K562 (cell line): ENCODE measurements around the gene TSPOAP1. TPM values are rescaled to one million over a fixed set of nuclear protein-coding genes. Genes with fewer than 3 reads are reported as not detected.
A peak's percentile ranks its signal among the peaks of the same experiment; 100 is the strongest.

Source experiments
- ARID3B ChIP-seq: fragments of 250-450 bp; sonication (Bioruptor Pico); IDR thresholded peaks from 2 replicates; pipeline ENCODE4 v1.4.0; 2020; ENCODE audit warnings: borderline replicate concordance
- FOXM1 ChIP-seq, 2 experiments: fragments of 450-650 bp in 1 of 2; sonication (generic) in 1 of 2; formaldehyde crosslinking in 1 of 2; IDR thresholded peaks; 2 replicates each; pipeline versions ENCODE4 v1.6.1 to v1.9.0; 2017 to 2022; ENCODE audit warnings: low read depth in 2 of 2, mild to moderate bottlenecking in 2 of 2, missing genetic modification reagents in 1 of 2, moderate library complexity in 1 of 2
- HDAC1 ChIP-seq, 2 experiments: fragments of 450-650 bp; IDR thresholded peaks; 2 replicates each; pipeline ENCODE4 v1.6.1; 2016 to 2017; ENCODE audit warnings: inconsistent platforms in 1 of 2, mild to moderate bottlenecking in 1 of 2, moderate library complexity in 1 of 2
- LCOR ChIP-seq: sonication (generic); formaldehyde crosslinking; IDR thresholded peaks from 2 replicates; pipeline ENCODE4 v1.8.0; 2022; ENCODE audit warnings: mild to moderate bottlenecking, missing genetic modification reagents
- MIER1 ChIP-seq: fragments of 450-650 bp; IDR thresholded peaks from 2 replicates; pipeline ENCODE4 v1.6.1; 2016; ENCODE audit warnings: antibody characterized with exemption, mild to moderate bottlenecking, low read depth
- NFYB ChIP-seq: IDR thresholded peaks from 2 replicates; pipeline ENCODE4 v1.6.1; 2011; ENCODE audit warnings: mild to moderate bottlenecking, moderate library complexity; ENCODE audit not compliant: insufficient read length; ENCODE audit errors: extremely low read depth
- PHB2 ChIP-seq: fragments of 450-650 bp; IDR thresholded peaks from 2 replicates; pipeline ENCODE4 v1.6.1; 2017; ENCODE audit warnings: low read depth
- RBM15 ChIP-seq: fragments of 200-400 bp; formaldehyde crosslinking; IDR thresholded peaks from 2 replicates; pipeline ENCODE4 v1.6.1; 2018; ENCODE audit warnings: mild to moderate bottlenecking, low read length, moderate library complexity; ENCODE audit not compliant: insufficient read depth
- SMARCE1 ChIP-seq: fragments of 450-650 bp; IDR thresholded peaks from 2 replicates; pipeline ENCODE4 v1.7.1; 2016; ENCODE audit warnings: mild to moderate bottlenecking
- SRSF3 ChIP-seq: fragments of 200-400 bp; formaldehyde crosslinking; IDR thresholded peaks from 2 replicates; pipeline ENCODE4 v1.6.1; 2016; ENCODE audit warnings: mild to moderate bottlenecking, low read length, moderate library complexity; ENCODE audit not compliant: insufficient read depth
- STAG1 ChIP-seq: sonication (generic); formaldehyde crosslinking; IDR thresholded peaks from 2 replicates; pipeline ENCODE4 v1.5.0; 2020; ENCODE audit warnings: missing genetic modification reagents, borderline replicate concordance
- SUPT5H ChIP-seq: fragments of 450-650 bp; IDR thresholded peaks from 2 replicates; pipeline ENCODE4 v1.6.1; 2016
- TBL1XR1 ChIP-seq, 2 experiments: IDR thresholded peaks; 2 replicates each; pipeline ENCODE4 v1.6.1; 2012; ENCODE audit warnings: improper control_type of control experiment in 2 of 2, low read length in 2 of 2, mild to moderate bottlenecking in 1 of 2
- ZNF212 ChIP-seq: fragments of 450-650 bp; formaldehyde crosslinking; IDR thresholded peaks from 2 replicates; pipeline ENCODE4 v1.4.0; 2020; ENCODE audit warnings: mild to moderate bottlenecking
- ZNF23 ChIP-seq: fragments of 250-450 bp; sonication (Bioruptor Pico); IDR thresholded peaks from 2 replicates; pipeline ENCODE4 v1.4.0; 2020; ENCODE audit warnings: mild to moderate bottlenecking
- ZNF408 ChIP-seq: fragments of 250-450 bp; sonication (Bioruptor Pico); IDR thresholded peaks from 2 replicates; pipeline ENCODE4 v1.4.0; 2020; ENCODE audit warnings: low read depth, mild to moderate bottlenecking, moderate library complexity
- ZNF668 ChIP-seq: fragments of 250-450 bp; sonication (Bioruptor Pico); IDR thresholded peaks from 2 replicates; pipeline ENCODE4 v1.8.0; 2022; ENCODE audit warnings: mild to moderate bottlenecking, inconsistent platforms
- ZNF778 ChIP-seq: fragments of 450-650 bp; formaldehyde crosslinking; IDR thresholded peaks from 2 replicates; pipeline ENCODE4 v1.4.0; 2020; ENCODE audit warnings: mild to moderate bottlenecking, moderate library complexity
- polyA plus RNA-seq, 8 experiments: library from polyadenylated mRNA; depleted of rRNA in 4 of 8; stranded (reverse) in 5 of 8; unstranded in 3 of 8; fragments of >200 nt; fragmentation: Nextera tagmentation in 2 of 8; fragmentation: Illumina TruSeq in 1 of 8; extraction: Ambion mirVana in 2 of 8; extraction: Trizol in 1 of 8; gene quantifications; 2 replicates each; pipeline versions ENCODE4 v1.2.1 to v1.2.3, GENCODE V29; 2011 to 2014; ENCODE audit warnings: inconsistent platforms in 1 of 8, missing spikeins in 1 of 8
- total RNA-seq, 7 experiments: library from RNA; depleted of rRNA in 6 of 7; stranded (reverse); fragments of >200 nt in 6 of 7; fragmentation: Illumina TruSeq in 2 of 7; extraction: Trizol in 2 of 7; gene quantifications; 2 replicates each; pipeline versions ENCODE4 v1.2.1 to v1.2.3, GENCODE V29; 2011 to 2021; ENCODE audit warnings: low replicate concordance in 1 of 7
- TF ChIP-seq, protein P1 (sequence below): sonication (generic); formaldehyde crosslinking; IDR thresholded peaks from 2 replicates; pipeline ENCODE4 v1.8.1; 2023; ENCODE audit warnings: mild to moderate bottlenecking, missing genetic modification reagents
- TF ChIP-seq, protein P2 (sequence below), 2 experiments: IDR thresholded peaks; 2 replicates each; pipeline ENCODE4 v1.6.1; 2012; ENCODE audit warnings: improper control_type of control experiment in 2 of 2, low read depth in 2 of 2, low read length in 2 of 2, borderline replicate concordance in 1 of 2

Gene TSPOAP1
- total and polyA plus RNA-seq, 9 of the 15 experiments (the other 6 are each of a cell fraction or from before 2014, with no cell fraction given), result 0.87 to 3.9 (median 1.8) TPM; not detected in 2

DNA sequence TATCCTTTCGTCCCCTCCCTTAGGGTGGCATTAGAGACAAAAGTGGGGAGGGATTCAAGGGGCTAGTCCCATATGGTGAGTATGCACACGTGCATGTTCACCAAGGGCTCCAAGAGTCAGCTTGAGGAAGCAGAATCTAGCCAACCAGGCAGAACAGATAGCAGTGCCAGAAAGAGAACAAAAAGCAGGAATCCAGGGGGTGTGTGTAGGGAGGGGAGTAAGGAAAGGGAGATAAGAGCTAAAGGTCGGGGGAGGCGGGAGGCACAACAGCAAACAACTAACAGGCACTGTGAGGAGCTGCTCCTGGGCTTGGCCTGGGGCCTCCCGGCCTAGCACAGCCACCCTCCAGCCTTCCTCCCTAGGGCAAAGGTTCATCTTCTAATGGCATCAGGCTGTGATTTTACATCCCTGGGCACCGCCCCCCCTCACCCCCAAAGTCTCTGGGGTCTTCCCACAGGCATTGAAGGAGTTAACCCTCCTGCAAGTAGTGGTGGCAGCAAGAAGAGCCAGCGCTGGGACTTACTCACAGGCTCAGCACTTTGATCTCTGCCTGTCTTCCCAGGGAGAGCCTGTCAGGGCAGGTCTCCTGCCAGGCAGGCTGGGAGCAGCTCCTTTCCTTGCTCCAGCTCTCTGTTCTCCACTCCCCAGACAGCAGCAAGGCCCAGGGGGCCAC, 35.8 kb upstream of the TSPOAP1 start (continued):
- TF ChIP-seq ZNF23 (CRISPR knock-in tag) (no peak), TBL1XR1 (IDR thresholded peaks at IDR 0.05; ENCODE audit: low read length in 2 of 2) (peak in 1 of 2 experiments; percentile 58; a peak in 1 of 4 replicates), SRSF3 (no peak), ZNF408 (CRISPR knock-in tag) (no peak), ARID3B (CRISPR knock-in tag) (no peak), SUPT5H (peak; percentile 44; the same call in 1 of the 2 replicates), MIER1 (no peak), STAG1 (no peak), NFYB (no peak), SMARCE1 (peak; percentile 95), HDAC1 (IDR thresholded peaks at IDR 0.05) (peak; percentile 73 to 96; a peak in 3 of 4 replicates), LCOR (CRISPR knock-in tag) (no peak), ZNF668 (CRISPR knock-in tag) (no peak), ZNF778 (no peak), FOXM1 (IDR thresholded peaks at IDR 0.05; ENCODE audit: low read depth) (peak; percentile 66), FOXM1 (CRISPR knock-in tag; IDR thresholded peaks at IDR 0.05; ENCODE audit: low read depth) (no peak), PHB2 (peak; percentile 70; the same call in 1 of the 2 replicates), ZNF212 (CRISPR knock-in tag) (no peak), RBM15 (no peak)
- TF ChIP-seq, protein P1, sequence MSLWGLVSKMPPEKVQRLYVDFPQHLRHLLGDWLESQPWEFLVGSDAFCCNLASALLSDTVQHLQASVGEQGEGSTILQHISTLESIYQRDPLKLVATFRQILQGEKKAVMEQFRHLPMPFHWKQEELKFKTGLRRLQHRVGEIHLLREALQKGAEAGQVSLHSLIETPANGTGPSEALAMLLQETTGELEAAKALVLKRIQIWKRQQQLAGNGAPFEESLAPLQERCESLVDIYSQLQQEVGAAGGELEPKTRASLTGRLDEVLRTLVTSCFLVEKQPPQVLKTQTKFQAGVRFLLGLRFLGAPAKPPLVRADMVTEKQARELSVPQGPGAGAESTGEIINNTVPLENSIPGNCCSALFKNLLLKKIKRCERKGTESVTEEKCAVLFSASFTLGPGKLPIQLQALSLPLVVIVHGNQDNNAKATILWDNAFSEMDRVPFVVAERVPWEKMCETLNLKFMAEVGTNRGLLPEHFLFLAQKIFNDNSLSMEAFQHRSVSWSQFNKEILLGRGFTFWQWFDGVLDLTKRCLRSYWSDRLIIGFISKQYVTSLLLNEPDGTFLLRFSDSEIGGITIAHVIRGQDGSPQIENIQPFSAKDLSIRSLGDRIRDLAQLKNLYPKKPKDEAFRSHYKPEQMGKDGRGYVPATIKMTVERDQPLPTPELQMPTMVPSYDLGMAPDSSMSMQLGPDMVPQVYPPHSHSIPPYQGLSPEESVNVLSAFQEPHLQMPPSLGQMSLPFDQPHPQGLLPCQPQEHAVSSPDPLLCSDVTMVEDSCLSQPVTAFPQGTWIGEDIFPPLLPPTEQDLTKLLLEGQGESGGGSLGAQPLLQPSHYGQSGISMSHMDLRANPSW, result no peak
- TF ChIP-seq, protein P2, sequence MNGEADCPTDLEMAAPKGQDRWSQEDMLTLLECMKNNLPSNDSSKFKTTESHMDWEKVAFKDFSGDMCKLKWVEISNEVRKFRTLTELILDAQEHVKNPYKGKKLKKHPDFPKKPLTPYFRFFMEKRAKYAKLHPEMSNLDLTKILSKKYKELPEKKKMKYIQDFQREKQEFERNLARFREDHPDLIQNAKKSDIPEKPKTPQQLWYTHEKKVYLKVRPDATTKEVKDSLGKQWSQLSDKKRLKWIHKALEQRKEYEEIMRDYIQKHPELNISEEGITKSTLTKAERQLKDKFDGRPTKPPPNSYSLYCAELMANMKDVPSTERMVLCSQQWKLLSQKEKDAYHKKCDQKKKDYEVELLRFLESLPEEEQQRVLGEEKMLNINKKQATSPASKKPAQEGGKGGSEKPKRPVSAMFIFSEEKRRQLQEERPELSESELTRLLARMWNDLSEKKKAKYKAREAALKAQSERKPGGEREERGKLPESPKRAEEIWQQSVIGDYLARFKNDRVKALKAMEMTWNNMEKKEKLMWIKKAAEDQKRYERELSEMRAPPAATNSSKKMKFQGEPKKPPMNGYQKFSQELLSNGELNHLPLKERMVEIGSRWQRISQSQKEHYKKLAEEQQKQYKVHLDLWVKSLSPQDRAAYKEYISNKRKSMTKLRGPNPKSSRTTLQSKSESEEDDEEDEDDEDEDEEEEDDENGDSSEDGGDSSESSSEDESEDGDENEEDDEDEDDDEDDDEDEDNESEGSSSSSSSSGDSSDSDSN (IDR thresholded peaks at IDR 0.05; ENCODE audit: borderline replicate concordance in 1 of 2, low read depth in 2 of 2, low read length in 2 of 2), result no peak
